Left forelimb (tissue), 1 donor: Measurements from ENCODE around the gene SFRP5.

Experiments
- DNase-seq: peaks from one replicate; pipeline ENCODE4 v3.0.0-alpha.2; 2018; ENCODE audit warnings: low spot score

Gene SFRP5

GRCh38 chr10:97785231-97785630 is 13.4 kb upstream of the SFRP5 start:
- DNase-seq, result no peak

- DNase-seq, result no peak
Measured at GRCh38 chr10:97784200-97784810, 12.5 kb upstream of the SFRP5 start.

GRCh38 chr10:97782455-97783228 is 10.8 kb upstream of the SFRP5 start:
- no peak for DNase-seq

- DNase-seq, result no peak
Measured at GRCh38 chr10:97781618-97782331, 10.0 kb upstream of the SFRP5 start.

- DNase-seq, result no peak
Measured at GRCh38 chr10:97780841-97781617, 9.2 kb upstream of the SFRP5 start.

- no peak for DNase-seq
Measured at GRCh38 chr10:97779975-97780374, 8.2 kb upstream of the SFRP5 start.

- DNase-seq, result no peak
Measured at GRCh38 chr10:97779492-97779891, 7.7 kb upstream of the SFRP5 start.

GRCh38 chr10:97778452-97779302 is 6.9 kb upstream of the SFRP5 start:
- DNase-seq, result no peak

GRCh38 chr10:97777143-97777542 is 5.3 kb upstream of the SFRP5 start:
- DNase-seq, result no peak

- DNase-seq, result no peak
Measured at GRCh38 chr10:97774811-97775294, 3.1 kb upstream of the SFRP5 start.

- DNase-seq, result no peak
Measured at GRCh38 chr10:97773096-97773495, 1.3 kb upstream of the SFRP5 start.

- no peak for DNase-seq
Measured at GRCh38 chr10:97771055-97771891, 526 bp downstream of the SFRP5 start.

- no peak for DNase-seq
Measured at GRCh38 chr10:97770255-97770654, 1.5 kb downstream of the SFRP5 start.

GRCh38 chr10:97768322-97769315 is 3.2 kb downstream of the SFRP5 start:
- DNase-seq, result no peak

GRCh38 chr10:97766996-97767924 is 4.5 kb downstream of the SFRP5 start:
- DNase-seq, result no peak

GRCh38 chr10:97766106-97766810 is 5.5 kb downstream of the SFRP5 start:
- DNase-seq, result no peak

- no peak for DNase-seq
Measured at GRCh38 chr10:97765201-97765600, 6.6 kb downstream of the SFRP5 start.
